Fibroblast of skin of back (primary cell): Measurements from ENCODE around the gene ACTN1.
A peak's percentile ranks its signal among the peaks of the same experiment; 100 is the strongest.

Source experiments
- DNase-seq: peaks from one replicate; pipeline ENCODE4 v3.0.0-alpha.2; 2013

The ACTN1 gene

DNA sequence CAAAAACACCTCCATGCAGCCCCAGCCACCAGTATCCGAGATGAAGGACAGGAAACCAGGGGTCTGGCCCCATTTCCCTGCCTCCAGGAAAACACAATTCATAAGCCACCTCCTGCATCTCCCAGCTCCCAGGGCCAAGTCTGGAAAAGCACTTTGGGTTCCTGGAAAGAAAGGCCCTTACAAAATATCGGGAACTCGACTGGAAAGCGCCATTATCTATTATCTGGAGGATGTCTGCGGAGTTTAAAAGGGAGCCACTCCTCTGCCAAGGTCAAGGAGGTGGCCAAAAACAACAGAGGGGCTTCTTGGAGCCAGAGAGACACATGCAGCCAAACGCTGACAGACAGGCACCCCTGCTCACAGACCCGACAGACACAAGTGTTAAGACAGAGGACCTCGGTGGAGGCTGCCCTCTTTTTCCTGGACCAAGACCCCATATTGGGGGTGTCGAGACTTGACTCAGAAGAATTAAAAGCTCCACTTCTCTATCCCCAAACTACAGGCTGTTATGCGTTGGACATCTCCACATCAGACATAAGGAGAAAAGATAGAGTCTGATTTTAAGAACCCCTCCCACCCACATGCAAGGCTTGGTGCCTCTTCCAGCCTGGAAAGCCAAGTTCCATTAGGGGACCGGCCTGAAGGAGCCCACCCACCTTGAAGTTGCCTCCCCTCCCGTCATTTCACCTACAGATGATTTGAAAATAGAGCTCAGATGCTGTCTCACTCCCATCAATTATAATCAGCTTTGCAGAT lies 9.6 kb downstream of the ACTN1 start:
- no peak for DNase-seq

DNA sequence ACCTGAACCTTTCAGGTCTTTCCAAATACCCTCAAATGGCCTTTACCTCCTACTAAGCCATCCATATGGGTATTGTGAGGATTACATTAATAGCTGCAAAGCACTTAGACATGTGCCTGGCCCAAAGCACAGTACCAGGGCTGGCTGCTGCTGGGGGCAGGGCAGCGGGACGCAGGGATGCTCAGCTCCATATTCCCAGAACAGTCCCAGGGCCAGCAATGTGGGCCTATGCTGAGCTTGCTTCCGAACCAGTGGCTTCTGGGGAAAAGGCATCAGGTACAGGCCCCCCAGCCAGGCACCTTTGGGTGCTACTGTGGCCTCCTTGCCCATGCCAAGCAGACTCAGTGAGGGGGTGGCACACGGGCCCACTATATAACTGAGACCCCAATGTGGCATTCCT lies 10.4 kb downstream of the ACTN1 start:
- DNase-seq = no peak

DNA sequence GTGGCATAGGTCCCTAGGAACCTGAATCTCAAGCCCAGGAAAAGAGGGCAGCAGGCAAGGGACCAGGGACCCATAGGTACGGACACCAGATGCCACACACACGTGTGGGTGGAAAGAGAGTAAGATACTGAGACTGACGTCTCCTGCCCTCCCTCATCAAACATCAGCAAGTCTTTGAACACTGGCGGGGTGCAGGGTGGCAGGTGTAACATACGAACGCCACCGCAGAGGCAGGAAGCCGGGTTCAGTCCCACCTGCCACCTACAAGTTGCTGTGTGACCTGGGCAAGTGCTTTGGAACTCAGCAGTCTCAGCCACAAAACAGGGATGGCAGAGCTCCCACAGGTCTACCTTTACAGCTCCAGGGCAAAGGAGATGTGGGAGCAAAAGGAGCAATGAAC lies 11.1 kb downstream of the ACTN1 start:
- no peak for DNase-seq

DNA sequence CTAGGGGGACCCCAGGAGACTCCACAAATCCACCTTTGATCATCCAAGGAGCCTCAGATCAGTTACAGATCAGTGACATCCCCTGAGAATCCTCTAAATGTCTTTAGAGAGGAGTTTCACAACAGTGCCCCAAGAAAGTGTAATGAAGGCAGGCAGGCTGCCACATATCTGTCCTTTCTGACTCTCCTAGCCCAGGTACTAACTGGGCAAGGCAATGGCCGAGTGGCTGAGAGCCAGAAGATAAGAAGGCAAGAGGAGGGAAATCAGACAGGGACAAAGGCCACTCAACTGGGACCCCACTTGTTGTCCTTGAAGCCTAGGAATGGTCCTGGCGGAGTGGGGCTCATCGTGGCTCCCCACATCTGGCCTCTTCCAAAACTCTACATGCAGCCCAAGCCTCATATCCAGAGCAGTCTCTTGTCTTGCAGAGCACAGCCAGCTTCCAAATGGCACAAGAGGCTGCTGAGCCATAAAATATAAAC lies 11.6 kb downstream of the ACTN1 start:
- no peak for DNase-seq

DNA sequence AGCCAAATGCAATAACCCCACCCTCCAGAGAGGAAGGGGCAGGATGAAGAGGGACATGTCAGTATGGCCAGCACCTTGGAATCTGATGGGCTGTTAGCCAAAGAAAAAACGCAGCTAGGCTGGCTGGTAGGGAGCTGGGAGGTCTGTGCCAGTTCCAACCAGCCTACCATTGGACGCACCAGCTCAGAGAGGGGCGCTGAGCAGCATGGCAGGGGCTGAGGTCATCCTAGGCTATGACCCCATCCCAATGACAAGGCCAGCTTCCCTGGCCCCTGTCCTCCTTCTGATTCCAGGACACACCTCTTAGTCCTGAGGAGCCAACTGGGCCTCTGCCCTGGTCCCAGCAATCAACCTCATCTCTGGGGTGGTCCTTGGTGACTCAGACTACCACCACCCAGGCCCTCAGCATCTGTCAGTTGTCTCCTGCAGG lies 12.2 kb downstream of the ACTN1 start:
- DNase-seq = peak; percentile 31

DNA sequence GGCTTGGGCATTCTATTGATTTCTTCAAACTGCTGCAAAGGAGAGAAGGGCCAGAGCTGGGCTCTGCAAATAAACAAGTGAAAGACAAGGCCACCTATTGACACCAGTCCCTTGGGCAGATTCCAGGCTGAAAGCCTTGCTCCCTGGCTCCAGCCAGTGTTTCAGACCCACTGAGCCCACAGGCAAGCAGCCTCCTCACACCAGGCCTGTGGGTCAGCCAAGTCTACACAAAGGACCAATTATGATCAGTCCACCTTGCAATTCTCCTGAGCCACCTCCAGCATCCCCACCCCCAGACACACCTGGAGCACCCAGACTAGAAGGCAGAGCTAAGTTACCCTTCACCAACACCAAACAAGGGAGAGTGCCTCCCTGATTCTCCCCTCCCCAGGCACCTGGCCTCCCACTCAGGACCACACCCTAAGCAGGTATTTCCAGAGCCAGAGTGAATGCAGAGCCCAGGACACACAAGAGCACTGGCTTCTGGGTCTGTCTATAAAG lies 13.8 kb downstream of the ACTN1 start:
- DNase-seq = no peak

DNA sequence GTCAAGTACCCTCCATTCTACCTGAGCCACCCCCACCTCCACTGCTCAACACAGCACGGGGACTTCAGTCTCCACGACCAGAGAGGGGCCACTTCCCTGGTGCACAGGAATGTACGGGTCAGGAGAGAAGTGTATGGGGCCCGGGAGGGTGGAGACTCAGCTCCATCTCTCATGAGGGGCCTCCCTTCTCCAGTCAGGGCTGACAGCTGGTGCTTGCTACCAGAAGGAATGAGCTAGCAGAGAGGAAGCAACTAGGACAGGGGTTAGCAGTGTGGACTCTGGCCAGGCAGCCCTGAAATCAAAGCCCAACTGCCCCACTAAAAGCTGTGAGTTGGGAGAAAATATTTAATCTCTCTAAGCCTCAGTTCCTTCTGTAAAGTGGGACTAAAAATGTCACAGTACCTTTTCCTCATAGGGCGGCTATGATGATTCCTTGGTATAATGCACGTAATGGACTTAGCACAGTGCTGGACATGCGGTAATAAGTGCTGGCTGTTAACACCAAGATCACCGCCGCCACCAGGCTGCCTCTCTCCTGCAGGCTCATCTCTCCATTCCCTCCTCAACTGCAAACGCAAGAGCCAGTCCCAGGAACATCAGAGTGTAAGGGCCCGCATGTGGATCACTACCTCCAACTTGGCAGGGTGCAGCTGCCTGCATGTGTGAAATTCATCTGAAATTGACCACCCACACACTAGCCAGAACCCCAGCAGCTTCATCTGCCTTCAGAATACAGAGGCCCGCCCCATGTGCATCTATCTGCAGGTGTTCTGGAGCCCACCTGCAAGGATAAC lies 14.6 kb downstream of the ACTN1 start:
- DNase-seq = no peak

DNA sequence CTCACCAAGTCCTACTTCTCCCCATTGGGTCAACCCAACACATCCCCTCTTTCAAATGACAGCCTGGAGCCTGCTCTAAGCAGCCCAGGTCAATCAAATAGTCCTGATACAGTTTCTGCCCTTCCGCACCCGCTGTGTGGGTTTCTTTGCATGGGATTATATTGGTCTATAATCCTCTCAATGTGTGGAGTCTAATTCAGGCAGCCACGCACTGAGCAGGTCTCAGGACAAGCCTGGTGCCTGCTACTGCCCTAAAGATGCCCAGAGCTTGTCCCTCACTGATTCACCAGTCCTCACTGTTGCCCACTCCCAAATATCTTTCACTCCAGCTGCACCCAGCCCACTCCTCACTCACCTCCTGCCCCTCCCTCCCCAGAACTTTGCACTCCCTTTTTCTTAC lies 16.4 kb downstream of the ACTN1 start:
- no peak for DNase-seq

DNA sequence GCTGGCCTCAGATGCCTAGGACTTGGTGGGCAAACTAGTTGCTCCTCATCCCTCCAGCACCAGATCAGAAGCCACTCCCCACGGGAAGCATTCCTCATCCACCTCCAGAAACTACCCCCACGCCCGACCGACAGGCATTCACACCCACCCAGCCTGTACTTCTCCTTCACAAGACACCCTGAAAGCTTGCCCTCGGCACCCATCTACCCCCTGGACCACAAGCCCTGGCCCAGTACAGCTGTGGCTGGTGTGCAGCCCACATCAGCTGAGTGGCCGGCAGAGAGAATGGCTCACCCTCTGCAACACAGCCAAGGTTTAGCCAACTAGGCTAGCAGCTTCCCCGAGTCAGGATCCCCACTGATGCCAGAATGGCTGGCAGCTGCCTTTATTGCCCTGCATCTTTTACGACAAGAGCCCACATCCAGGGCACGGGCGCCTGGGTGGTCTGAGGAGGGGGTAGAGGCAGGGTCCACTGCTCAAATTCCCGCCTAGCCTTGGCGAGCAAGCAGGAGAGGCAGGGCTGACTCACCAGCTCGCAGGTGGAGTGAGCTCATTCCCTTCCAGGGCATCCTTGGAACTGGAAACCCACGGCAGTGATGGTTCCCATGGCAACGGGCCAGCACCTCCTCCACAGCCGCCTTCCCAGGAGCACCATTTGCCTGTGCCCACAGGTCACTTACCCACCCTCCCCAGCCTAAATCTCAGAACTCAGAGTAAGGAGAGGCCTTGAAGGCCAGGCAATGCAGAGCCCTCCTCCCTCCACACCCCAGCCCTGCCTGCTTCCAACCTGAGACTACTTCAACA lies 17.1 kb downstream of the ACTN1 start:
- no peak for DNase-seq

DNA sequence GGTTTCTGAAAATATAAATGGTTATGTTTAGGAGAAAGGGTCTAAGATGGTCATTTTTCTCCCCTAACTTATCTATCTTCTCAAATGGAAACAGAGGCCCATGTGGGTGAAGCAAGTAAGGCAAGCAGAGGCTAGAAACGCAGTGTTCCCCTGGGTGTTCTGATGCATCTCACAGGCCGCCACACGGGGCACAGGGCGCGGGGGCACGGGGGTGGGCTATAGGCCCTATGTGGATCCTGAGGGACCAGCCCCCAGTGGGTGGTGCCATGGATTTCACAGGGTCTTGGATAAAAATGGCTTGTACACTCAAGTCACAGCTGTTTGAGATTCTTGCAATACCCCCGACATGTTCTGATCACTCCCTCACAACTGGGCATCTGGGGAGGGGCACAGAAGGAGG lies 17.7 kb downstream of the ACTN1 start:
- DNase-seq = no peak

DNA sequence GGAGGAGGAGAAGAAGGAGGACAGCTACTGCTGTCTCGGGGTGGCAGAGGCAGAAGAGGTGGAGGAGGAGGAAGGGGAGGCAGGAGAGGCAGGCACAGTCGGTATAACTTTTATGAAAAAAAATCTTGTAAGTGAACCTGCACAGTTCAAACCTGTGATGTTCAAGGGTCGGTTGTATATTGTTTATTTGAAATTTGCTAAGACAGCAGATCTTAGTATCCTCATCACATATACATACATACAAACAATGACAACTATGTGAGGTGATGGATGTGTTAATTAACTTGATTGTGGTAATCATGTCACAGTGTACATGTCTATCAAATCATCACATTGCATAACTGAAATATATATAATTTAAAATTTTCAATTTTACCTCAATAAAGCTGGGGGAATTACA lies 19.0 kb downstream of the ACTN1 start:
- no peak for DNase-seq

DNA sequence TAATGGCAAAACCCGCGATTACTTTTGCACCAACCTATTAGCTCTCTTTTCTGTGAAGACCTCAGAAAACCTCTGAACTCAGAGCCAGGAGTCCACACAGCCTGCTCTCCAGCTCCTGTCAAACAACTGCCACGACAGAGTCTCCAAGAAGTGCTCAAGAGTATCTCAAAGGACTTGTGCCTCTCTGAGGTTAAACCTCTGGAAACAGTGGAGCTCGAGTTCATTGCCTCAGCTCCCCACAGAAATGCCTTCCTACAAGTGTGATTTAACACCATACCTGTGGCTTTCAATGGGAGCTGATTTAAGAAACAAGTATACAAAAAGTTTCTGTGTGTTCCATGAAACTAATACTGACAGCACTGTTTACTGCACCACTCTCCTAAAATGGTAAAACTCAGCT lies 20.1 kb downstream of the ACTN1 start:
- no peak for DNase-seq

DNA sequence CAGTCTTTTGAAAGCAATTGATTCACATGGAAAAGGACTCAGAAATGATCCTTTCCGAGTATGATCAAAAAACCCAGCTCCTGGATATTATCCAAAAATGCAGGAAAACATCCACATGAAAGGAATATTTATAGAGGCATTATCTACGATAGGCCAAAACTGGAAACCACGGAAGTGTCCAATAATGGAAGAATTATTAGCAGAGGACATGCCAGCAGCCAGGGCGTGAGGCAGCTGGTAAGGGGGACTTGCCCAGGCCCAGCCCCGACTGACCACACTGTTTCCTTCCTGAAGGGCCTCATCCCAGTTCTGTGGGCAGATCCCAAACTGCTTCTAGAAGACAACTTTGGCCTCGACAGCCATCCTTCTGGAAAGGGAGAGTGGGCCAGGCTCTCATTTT lies 20.5 kb downstream of the ACTN1 start:
- DNase-seq = no peak

DNA sequence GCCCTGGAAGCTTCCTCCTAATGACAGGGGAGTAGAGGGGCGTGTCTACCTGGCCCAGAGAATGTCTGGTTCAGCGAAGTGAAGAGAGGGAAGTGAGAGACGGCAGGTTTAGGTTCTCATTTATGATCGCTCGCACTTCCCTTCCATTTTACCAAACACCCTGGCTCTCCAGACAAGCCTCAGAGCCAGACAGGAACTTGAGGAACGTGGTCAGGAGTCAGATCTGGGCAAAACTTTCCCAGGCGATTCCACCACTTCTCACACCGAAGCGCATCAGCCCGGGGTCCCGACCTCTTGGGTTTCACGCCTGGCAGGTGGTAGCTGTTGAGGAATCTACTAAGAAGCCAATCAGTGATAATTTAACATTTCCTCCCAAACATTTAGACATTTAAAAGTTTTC lies 21.3 kb downstream of the ACTN1 start:
- DNase-seq = no peak

DNA sequence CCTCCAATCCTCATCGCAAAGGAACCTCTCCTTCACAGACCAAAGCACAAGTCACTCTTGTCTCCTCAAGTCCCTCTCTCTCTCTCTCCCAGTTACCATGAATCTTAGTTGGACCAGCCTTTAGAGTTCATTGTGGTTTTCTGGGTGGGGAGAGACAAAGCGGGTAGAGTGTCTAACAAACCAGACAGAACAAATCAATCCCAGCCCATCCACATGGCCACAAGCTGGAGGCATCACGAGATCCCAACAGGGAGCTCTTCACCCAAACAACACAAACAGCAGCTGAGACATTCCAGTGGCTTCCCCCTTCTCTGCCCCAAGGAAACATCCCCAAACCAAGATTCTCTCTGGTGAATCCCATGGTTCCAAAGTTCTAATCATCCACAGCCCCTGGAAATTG lies 22.4 kb downstream of the ACTN1 start:
- DNase-seq = peak; percentile 73

DNA sequence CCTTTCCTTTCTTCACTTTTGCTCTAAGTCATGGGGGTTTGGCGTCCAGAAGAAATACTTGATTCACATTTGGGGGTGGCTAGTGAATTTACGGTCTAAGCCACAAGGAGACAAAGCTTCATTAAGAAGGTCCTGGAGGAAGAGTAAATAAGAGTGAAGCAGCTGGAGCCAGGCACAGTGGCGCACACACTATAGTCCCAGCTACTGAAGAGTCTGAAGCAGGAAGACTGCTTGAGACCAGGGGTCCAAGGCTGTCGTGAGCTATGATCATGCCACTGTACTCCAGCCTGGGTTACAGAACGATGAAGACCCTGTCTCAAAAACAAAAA lies 23.3 kb downstream of the ACTN1 start:
- no peak for DNase-seq

DNA sequence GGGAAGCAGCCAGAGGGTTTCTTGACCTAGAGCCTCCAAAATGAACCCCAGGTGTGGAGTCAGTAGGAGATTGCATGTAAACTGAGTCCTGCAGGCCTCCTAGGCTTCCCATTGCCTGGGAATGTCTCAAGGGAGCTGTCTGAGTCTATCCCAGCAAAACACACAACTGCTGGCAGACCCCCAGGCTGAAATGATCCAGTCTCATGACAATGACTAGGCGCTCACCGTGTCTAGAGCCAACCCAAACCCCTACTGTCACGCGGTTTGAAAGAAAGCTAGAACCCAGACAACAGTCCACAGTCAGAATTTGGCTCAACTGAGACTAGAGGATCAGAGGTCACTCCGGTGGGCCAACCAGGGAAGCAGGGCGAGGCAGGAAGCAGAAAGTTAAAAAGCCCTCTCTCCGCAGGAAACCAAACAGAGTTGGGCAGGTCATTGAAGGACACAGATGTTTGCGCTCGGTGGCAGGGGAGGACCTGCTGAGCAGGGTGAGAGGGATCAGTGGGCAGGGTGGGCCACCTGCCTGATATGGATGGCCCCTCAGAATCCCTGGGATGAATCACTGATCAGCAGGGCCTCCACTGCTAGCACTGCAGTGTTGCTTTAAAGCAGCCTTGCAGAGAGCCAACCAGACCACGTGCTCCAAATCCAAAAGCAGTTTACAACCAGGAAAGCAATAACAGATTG lies 23.8 kb downstream of the ACTN1 start:
- no peak for DNase-seq

DNA sequence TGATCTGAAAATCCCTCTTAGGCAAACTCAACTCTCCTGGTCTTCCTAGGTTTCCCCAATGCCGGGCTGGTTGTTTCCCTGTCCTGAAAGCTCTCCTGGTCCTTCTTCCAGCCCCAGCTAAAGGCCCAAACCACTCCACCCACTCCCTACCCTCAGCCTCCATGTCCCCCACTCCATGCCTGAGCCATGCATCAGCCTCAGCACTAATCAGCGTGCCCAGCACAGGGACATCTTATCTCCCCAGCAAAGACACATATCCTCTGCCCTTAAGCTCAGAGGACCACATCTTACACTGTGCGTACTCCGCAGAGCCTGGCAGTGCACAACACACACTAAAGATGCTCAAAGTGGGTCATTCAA lies 25.9 kb downstream of the ACTN1 start:
- no peak for DNase-seq

DNA sequence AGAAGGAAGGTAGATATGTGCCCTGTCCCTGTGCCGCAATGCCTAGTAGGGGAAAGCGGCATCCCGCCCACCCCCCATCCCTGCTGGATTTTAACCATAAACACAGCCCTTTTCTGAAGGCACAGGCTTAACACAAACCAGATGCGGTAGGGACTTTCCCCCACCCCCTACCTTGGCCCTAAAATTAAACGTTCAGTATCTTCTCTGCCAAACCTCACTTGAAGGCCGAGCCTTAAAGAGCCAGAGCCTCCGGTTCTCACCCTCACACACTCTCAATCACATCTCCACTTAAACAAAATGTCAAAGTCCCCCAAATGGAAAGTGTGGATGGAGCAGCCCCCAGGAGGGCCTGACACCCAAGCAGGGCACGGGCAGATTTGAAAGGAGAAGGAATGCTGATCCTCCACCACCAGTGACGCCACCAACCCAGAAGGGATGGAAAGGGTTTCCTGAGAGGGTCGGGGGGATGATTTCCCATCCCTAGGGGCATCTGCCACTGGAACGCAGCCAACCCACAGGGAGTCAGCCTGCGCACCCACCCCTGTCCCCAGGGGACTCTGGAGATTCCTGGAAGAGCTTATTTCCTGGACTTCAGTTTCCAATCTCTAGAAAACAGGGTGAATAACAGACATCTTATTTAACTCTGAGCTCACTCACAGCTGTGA lies 26.4 kb downstream of the ACTN1 start:
- DNase-seq = peak; percentile 86

DNA sequence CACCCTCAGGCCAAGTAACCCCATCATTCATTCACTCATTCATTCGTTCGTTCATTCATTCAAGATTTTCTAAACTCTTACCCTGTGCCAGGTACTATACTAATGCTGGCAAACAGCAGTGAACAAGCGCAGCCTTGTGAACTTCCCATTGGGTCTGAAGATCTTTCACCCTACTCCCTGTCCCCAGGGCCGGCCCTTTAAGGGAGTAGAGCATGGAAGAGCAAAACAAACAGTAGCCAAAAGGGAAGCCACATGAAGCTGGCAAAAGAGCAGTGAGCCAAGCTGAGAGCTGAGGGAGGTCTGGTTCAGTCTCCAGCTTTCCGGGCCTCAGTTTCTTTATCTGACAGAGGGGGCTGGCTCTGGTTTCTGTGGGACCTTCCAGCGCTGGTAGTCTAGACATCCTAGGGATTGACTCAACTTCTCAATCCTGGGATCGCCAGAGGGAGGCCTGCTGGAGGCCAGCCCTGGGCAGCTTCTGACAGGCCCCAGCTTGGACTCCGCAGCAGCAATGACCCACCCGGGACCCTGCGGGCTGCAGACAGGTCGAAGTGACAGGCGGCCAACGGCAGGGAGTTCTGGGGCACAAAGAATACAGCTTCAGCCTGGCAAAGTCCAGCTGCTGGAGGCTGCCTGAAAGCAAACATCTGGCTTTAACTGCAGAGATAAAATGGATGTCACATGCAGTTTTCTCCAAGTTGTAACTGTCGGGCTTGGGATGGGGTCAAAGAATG lies 27.1 kb downstream of the ACTN1 start:
- no peak for DNase-seq

DNA sequence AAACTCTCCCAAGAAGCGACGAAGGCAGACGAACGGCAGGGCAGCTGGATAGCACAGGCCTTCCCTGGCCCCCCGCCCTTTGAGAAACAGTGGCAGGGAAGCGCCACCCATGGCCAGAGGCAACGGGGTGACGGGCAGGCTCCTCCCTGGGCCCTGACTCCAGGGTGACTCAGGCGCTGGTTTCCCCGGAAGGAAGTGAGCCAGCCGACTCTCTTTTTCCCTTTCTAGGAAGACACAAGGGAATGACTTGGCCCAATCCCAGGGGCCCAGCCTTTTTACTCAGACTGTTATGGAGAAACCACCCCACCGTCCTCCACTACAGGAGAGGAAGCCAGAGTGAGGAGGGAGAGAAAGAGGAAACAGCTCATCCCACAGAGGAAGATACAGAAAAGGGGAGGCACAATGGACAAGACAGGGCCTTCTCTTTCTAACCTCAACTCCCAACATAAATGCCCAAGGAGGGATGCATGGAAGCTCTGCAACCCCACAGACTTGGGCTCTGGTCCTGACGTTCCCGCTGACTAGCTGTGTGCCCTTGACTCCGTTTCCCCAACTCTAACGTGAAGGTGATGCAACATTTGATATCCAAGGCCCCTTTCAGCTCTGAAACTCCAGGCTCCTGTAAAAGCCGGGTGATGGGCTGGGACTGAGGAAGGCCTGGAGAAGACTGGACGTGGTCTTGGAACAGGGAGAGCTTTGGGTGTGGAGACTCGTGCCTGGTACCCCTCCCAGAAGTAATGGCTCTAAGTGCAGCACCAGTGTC lies 27.9 kb downstream of the ACTN1 start:
- peak; percentile 98 for DNase-seq
